Mesenchymal stem cell (in vitro differentiated cells and primary cell): ENCODE data around the gene TOM1.

Experiments
- DNase-seq: peaks from one replicate; pipeline ENCODE4 v3.0.0-alpha.2; 2013
- H2AFZ ChIP-seq: one replicate; pipeline ENCODE4 v1.6.1; 2013; ENCODE audit warnings: low read depth, mild to moderate bottlenecking, control low read depth, inconsistent platforms, low read length, moderate library complexity
- H2AK5ac ChIP-seq: 2 replicates; pipeline ENCODE4 v1.6.1; 2013; ENCODE audit warnings: low read length, moderate library complexity, mild to moderate bottlenecking, inconsistent platforms; ENCODE audit not compliant: severe bottlenecking
- H2BK120ac ChIP-seq: one replicate; pipeline ENCODE4 v1.6.1; 2013; ENCODE audit warnings: low read depth, mild to moderate bottlenecking, inconsistent platforms, low read length, moderate library complexity
- H2BK12ac ChIP-seq, 2 experiments: one replicate each; pipeline ENCODE4 v1.6.1; 2013; ENCODE audit warnings: inconsistent platforms in 2 of 2, low read length in 2 of 2, mild to moderate bottlenecking in 2 of 2, moderate library complexity in 2 of 2, control low read depth in 1 of 2
- H2BK15ac ChIP-seq: one replicate; pipeline ENCODE4 v1.6.1; 2013; ENCODE audit warnings: mild to moderate bottlenecking, low read depth, inconsistent platforms; ENCODE audit not compliant: poor library complexity, severe bottlenecking
- H2BK5ac ChIP-seq: 2 replicates; pipeline ENCODE4 v1.6.1; 2013; ENCODE audit warnings: low read depth, mild to moderate bottlenecking, low read length, control low read depth, inconsistent platforms; ENCODE audit not compliant: poor library complexity, severe bottlenecking
- H3K14ac ChIP-seq, 2 experiments: one replicate each; pipeline ENCODE4 v1.6.1; 2013; ENCODE audit warnings: inconsistent platforms in 2 of 2, low read length in 2 of 2, control low read depth in 1 of 2, mild to moderate bottlenecking in 1 of 2, moderate library complexity in 1 of 2
- H3K18ac ChIP-seq, 2 experiments: one replicate each; pipeline ENCODE4 v1.6.1; 2013; ENCODE audit warnings: inconsistent platforms in 2 of 2, low read length in 2 of 2, control low read depth in 1 of 2, low read depth in 1 of 2, mild to moderate bottlenecking in 1 of 2
- H3K23ac ChIP-seq, 2 experiments: one replicate each; pipeline ENCODE4 v1.6.1; 2013; ENCODE audit warnings: inconsistent platforms in 2 of 2, low read length in 2 of 2, mild to moderate bottlenecking in 2 of 2, moderate library complexity in 2 of 2, control low read depth in 1 of 2
- H3K27ac ChIP-seq: 2 replicates; pipeline ENCODE4 v1.5.1; 2013; ENCODE audit warnings: mild to moderate bottlenecking, moderate library complexity, low read length, control low read depth, inconsistent platforms; ENCODE audit not compliant: poor library complexity, severe bottlenecking
- H3K27me3 ChIP-seq, 2 experiments: 2 replicates each; pipeline versions ENCODE4 v1.6.1 to v1.7.0; 2013; ENCODE audit warnings: low read length in 2 of 2, mild to moderate bottlenecking in 2 of 2, moderate library complexity in 2 of 2, control low read depth in 1 of 2, inconsistent platforms in 1 of 2; ENCODE audit not compliant: control insufficient read depth in 1 of 2, insufficient read depth in 1 of 2
- H3K36me3 ChIP-seq, 2 experiments: 2 replicates each; pipeline versions ENCODE4 v1.6.1 to v1.7.0; 2013; ENCODE audit warnings: low read length in 2 of 2, control low read depth in 1 of 2, inconsistent platforms in 1 of 2, low read depth in 1 of 2, mild to moderate bottlenecking in 1 of 2; ENCODE audit not compliant: insufficient read depth in 2 of 2, control insufficient read depth in 1 of 2
- H3K4ac ChIP-seq, 2 experiments: one replicate each; pipeline ENCODE4 v1.6.1; 2013; ENCODE audit warnings: inconsistent platforms in 2 of 2, low read length in 2 of 2, mild to moderate bottlenecking in 2 of 2, moderate library complexity in 2 of 2, control low read depth in 1 of 2, low read depth in 1 of 2
- H3K4me1 ChIP-seq: 2 replicates; pipeline ENCODE4 v1.6.1; 2013; ENCODE audit warnings: low read depth, low read length, control low read depth; ENCODE audit not compliant: control insufficient read depth, insufficient read depth
- H3K4me2 ChIP-seq: 2 replicates; pipeline ENCODE4 v1.6.1; 2013; ENCODE audit warnings: low read length, mild to moderate bottlenecking, inconsistent platforms; ENCODE audit not compliant: poor library complexity, severe bottlenecking
- H3K4me3 ChIP-seq, 2 experiments: 2 replicates each; pipeline versions ENCODE4 v1.5.1 to v1.7.0; 2013; ENCODE audit warnings: low read length in 2 of 2, mild to moderate bottlenecking in 2 of 2, control low read depth in 1 of 2, low read depth in 1 of 2; ENCODE audit not compliant: insufficient read depth in 1 of 2
- H3K79me1 ChIP-seq: replicated peaks from 2 replicates; pipeline ENCODE4 v1.6.1; 2013; ENCODE audit warnings: mild to moderate bottlenecking, control low read depth, low read length, inconsistent platforms; ENCODE audit not compliant: poor library complexity, severe bottlenecking
- H3K9ac ChIP-seq: 2 replicates; pipeline ENCODE4 v1.7.0; 2013; ENCODE audit warnings: mild to moderate bottlenecking, low read length, moderate library complexity
- H3K9me3 ChIP-seq: 2 replicates; pipeline ENCODE4 v1.7.0; 2013; ENCODE audit warnings: mild to moderate bottlenecking, low read length; ENCODE audit not compliant: control insufficient read depth
- H4K8ac ChIP-seq: one replicate; pipeline ENCODE4 v1.6.1; 2013; ENCODE audit warnings: inconsistent platforms, mild to moderate bottlenecking, low read length, moderate library complexity
- H4K91ac ChIP-seq: one replicate; pipeline ENCODE4 v1.6.1; 2013; ENCODE audit warnings: mild to moderate bottlenecking, low read length, inconsistent platforms
- WGBS: methylation state at CpG from one replicate; pipeline ENCODE4 v1.1.7; 2013; ENCODE audit warnings: mixed read lengths; 5-methylcytosine and 5-hydroxymethylcytosine counted together

TOM1 gene

DNA sequence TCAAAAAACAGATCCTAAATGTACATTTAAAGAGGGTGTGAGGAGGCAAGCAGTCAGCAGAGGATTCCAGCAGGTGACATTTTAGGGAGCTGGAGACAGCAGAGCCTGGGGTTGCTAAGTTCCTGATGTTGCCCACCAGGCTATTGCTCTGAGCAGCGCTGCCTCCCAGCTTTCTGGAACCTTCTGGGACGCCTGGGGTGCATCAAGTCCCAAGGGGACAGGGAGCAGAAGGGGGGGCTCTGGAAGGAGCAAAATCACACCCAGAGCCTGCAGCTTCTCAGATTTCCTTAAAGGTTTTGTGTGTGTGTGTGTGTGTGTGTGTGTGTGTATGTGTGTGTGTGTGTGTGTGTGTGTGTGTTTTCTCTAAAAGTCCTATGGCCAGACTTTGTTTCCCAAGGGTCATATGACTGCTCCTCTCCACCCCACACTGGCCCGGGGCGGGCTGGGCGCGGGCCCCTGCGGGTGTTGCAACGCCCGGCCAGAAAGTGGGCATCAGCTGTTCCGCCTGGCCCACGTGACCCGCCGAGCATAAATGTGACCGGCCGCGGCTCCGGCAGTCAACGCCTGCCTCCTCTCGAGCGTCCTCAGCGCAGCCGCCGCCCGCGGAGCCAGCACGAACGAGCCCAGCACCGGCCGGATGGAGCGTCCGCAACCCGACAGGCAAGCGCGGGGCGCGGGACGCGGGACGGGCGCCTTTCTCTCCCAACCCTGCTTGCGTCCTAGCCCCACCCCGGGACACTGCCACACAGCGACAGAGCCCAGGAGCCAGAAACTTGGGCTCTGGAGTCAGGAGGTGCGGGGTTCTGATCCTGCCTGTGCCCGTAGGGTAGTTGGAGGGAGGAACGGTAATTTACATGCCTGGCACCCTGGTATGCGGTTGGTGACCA lies 81.1 kb downstream of the TOM1 start, which contains the start of gene HMOX1:
TSS of gene HMOX1 (plus strand) at position 560 of the 887 bp plus-strand sequence. CDS start at position 638, 78 bp downstream.
- peak within 1 kb of the TSS in 1 of 2 experiments; percentile 57 for H3K23ac ChIP-seq
- H3K4me2 ChIP-seq = peak within 1 kb of the TSS; percentile 77
- peak within 1 kb of the TSS; percentile 91 to 97 for H2BK12ac ChIP-seq
- H3K14ac ChIP-seq = peak within 1 kb of the TSS in 1 of 2 experiments; percentile 94
- peak within 1 kb of the TSS; percentile 82 for H4K91ac ChIP-seq
- H2BK15ac ChIP-seq = peak within 1 kb of the TSS; percentile 82
- H3K18ac ChIP-seq = peak within 1 kb of the TSS; percentile 85 to 89
- no peak within 1 kb of the TSS for H2AFZ ChIP-seq
- no peaks in the 10 kb centered on the region for H3K27me3 ChIP-seq
- H3K9me3 ChIP-seq = no peaks in the 10 kb centered on the region
- H3K9ac ChIP-seq = peak within 1 kb of the TSS; percentile 98
- H3K36me3 ChIP-seq = peaks cover 5 to 32% of the 10 kb centered on the region in 2 experiments
- peak within 1 kb of the TSS; percentile 69 to 94 for H3K4ac ChIP-seq
- H2BK120ac ChIP-seq = peak within 1 kb of the TSS; percentile 11
- DNase-seq = peak; percentile 94
- WGBS = 4% methylated on average over 44 of the region's 47 CpGs
- peak within 1 kb of the TSS; percentile 38 for H2BK5ac ChIP-seq
- peak within 1 kb of the TSS; percentile 57 to 86 for H3K4me3 ChIP-seq
- peaks cover 17% of the 10 kb centered on the region for H3K4me1 ChIP-seq
- no peak within 1 kb of the TSS for H3K27ac ChIP-seq
- peak within 1 kb of the TSS; percentile 79 for H2AK5ac ChIP-seq
- H4K8ac ChIP-seq = peak within 1 kb of the TSS; percentile 42
- H3K79me1 ChIP-seq = no peaks in the 10 kb centered on the region

DNA sequence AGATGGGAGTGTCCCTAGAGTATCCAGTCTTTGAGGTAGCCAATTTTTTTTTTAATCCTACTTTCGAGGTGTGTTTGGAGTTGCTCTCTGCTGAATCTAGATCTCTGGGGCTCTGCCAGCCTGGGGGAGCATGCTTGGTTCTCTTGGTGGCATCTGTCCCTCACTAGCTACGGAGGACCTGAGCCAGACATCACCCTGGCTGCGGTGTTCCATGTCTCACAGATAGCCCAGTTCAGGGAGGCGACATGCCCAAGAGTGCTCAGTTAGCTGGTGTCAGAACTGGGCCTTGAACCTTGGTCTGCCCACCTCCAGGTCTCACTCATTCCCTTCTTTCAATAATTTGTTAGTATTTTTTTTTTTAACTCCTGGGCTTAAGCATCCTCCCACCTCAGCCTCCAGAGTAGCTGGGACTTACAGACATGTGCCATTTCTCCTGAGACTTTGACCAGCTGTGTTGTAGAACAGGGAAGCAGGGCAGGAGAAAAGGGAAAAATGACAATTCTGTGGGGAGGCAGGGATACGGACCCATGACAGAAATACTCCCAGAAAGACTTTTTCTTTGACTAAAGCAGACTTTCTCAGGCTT lies 81.8 kb downstream of the TOM1 start:
- Histone ChIP-seq H4K91ac (no peak overlapping the region), H2BK12ac (peak overlapping the region in 1 of 2 experiments; percentile 91), H3K9me3 (no peaks in the 10 kb centered on the region), H3K79me1 (no peaks in the 10 kb centered on the region), H3K14ac (peak overlapping the region in 1 of 2 experiments; percentile 94), H3K4me1 (peaks cover 17% of the 10 kb centered on the region), H3K9ac (peak overlapping the region; percentile 98), H4K8ac (no peak overlapping the region), H2BK5ac (no peak overlapping the region), H3K27ac (no peak overlapping the region), H3K23ac (no peak overlapping the region), H2BK120ac (no peak overlapping the region), H3K4me2 (peak overlapping the region; percentile 77), H2AK5ac (no peak overlapping the region), H2AFZ (no peak overlapping the region), H3K4me3 (peak overlapping the region in 1 of 2 experiments; percentile 86), H3K4ac (peak overlapping the region in 1 of 2 experiments; percentile 94), H2BK15ac (peak overlapping the region; percentile 82), H3K36me3 (peaks cover 9 to 37% of the 10 kb centered on the region in 2 experiments), H3K27me3 (no peaks in the 10 kb centered on the region), H3K18ac (peak overlapping the region in 1 of 2 experiments; percentile 81)
- 82% methylated on average over 4 of the region's 5 CpGs for WGBS
- no peak for DNase-seq

DNA sequence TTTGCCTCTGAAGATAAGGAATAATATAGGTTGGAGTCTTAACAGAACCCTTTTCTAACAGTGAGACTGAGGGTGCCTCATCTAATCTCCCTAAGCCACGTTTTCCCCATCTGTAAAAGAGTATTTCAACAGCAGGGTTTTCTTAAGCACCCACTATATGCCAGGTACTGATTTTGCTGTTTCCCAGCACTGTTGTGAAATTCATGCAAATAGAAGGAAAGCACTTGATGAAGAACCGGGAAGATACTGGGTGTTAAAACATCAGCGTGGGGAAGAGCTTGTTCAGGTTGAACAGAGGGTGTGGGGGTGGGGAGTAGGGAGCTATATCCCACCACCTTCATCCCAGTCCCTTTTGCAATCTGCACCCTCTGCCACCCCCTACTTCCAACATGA lies 84.0 kb downstream of the TOM1 start:
- H3K9me3 ChIP-seq = no peaks in the 10 kb centered on the region
- no peak overlapping the region for H4K8ac ChIP-seq
- H3K18ac ChIP-seq = no peak overlapping the region
- no peaks in the 10 kb centered on the region for H3K79me1 ChIP-seq
- H2AK5ac ChIP-seq = no peak overlapping the region
- H3K4me3 ChIP-seq = peak overlapping the region in 1 of 2 experiments; percentile 86
- 67% methylated on average over 1 of the region's 3 CpGs for WGBS
- no peak overlapping the region for H3K4ac ChIP-seq
- H3K4me1 ChIP-seq = peaks cover 14% of the 10 kb centered on the region
- peak overlapping the region; percentile 98 for H3K9ac ChIP-seq
- no peak overlapping the region for H2BK12ac ChIP-seq
- H4K91ac ChIP-seq = no peak overlapping the region
- H3K4me2 ChIP-seq = no peak overlapping the region
- no peak overlapping the region for H2BK5ac ChIP-seq
- no peaks in the 10 kb centered on the region for H3K27me3 ChIP-seq
- no peak overlapping the region for H2BK15ac ChIP-seq
- H2BK120ac ChIP-seq = no peak overlapping the region
- peaks cover 21 to 58% of the 10 kb centered on the region in 2 experiments for H3K36me3 ChIP-seq
- no peak for DNase-seq
- H3K23ac ChIP-seq = no peak overlapping the region
- H3K27ac ChIP-seq = no peak overlapping the region
- H3K14ac ChIP-seq = no peak overlapping the region
- H2AFZ ChIP-seq = no peak overlapping the region

DNA sequence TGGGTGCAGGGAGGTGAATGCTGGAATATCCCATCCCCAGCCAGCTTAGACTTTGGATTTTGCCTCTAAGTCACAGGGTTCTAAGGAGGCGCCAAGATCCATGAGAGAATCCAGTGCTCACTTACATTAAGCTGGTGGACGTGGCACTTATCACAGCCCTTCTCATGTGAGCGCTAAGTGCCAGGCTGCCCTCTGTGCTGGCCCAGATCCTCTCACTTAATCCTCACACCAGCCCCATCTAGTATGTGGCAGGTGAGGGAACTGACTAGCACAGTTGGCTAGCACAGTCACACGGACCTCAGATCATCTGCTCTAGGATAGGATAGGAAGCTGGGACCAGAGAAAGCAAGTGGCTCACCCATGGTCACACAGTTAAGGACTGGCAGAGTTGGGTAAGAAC lies 84.8 kb downstream of the TOM1 start:
- DNase-seq = no peak
- no peaks in the 10 kb centered on the region for H3K27me3 ChIP-seq
- H4K91ac ChIP-seq = no peak overlapping the region
- H3K4me2 ChIP-seq = no peak overlapping the region
- peak overlapping the region in 1 of 2 experiments; percentile 86 for H3K4me3 ChIP-seq
- H3K79me1 ChIP-seq = no peaks in the 10 kb centered on the region
- no peak overlapping the region for H2BK5ac ChIP-seq
- H3K23ac ChIP-seq = no peak overlapping the region
- no peak overlapping the region for H2AK5ac ChIP-seq
- no peaks in the 10 kb centered on the region for H3K9me3 ChIP-seq
- H3K14ac ChIP-seq = no peak overlapping the region
- H2AFZ ChIP-seq = no peak overlapping the region
- no peak overlapping the region for H2BK15ac ChIP-seq
- H4K8ac ChIP-seq = no peak overlapping the region
- H2BK12ac ChIP-seq = no peak overlapping the region
- peaks cover 21 to 66% of the 10 kb centered on the region in 2 experiments for H3K36me3 ChIP-seq
- H3K18ac ChIP-seq = no peak overlapping the region
- no peak overlapping the region for H3K4ac ChIP-seq
- WGBS = 89% methylated on average over 3 of the region's 4 CpGs
- H3K4me1 ChIP-seq = peaks cover 12% of the 10 kb centered on the region
- no peak overlapping the region for H3K27ac ChIP-seq
- no peak overlapping the region for H2BK120ac ChIP-seq
- peak overlapping the region; percentile 98 for H3K9ac ChIP-seq
